Breast epithelium (tissue), 4 donors: Measurements from ENCODE around the gene FGFR1OP2. TPM values are rescaled to one million over a fixed set of nuclear protein-coding genes. Genes with fewer than 3 reads are reported as not detected.

Experiments
- DNase-seq, 2 donors: peaks; one replicate each; pipeline ENCODE4 v3.0.0-alpha.2; 2019; ENCODE audit warnings: low spot score in 2 of 2
- H3K27ac ChIP-seq, 2 donors: fragments of 200-600 bp; sonication (generic) in 1 of 2; one replicate each; pipeline ENCODE4 v1.5.1; 2016 to 2019; ENCODE audit warnings: mild to moderate bottlenecking in 1 of 2
- H3K27me3 ChIP-seq, 2 donors: fragments of 200-600 bp; sonication (generic) in 1 of 2; one replicate each; pipeline versions ENCODE4 v1.5.1 to v1.6.0; 2017 to 2019; ENCODE audit warnings: control low read depth in 1 of 2, mild to moderate bottlenecking in 1 of 2
- H3K36me3 ChIP-seq: fragments of 200-600 bp; one replicate; pipeline ENCODE4 v1.5.1; 2019
- H3K4me1 ChIP-seq, 2 donors: fragments of 200-600 bp; sonication (generic); one replicate each; pipeline ENCODE4 v1.5.1; 2016 to 2019; ENCODE audit warnings: control low read depth in 1 of 2
- H3K4me3 ChIP-seq, 3 donors: fragments of 200-600 bp; sonication (generic); 1 replicate in 2 of 3; 2 replicates in 1 of 3; pipeline ENCODE4 v1.5.1; 2016 to 2019; ENCODE audit warnings: mild to moderate bottlenecking in 3 of 3, moderate library complexity in 2 of 3
- H3K9me3 ChIP-seq, 2 donors: fragments of 200-600 bp; sonication (generic) in 1 of 2; one replicate each; pipeline ENCODE4 v1.5.1; 2016 to 2019; ENCODE audit warnings: control low read depth in 1 of 2
- CTCF ChIP-seq, 3 donors: fragments of 450-650 bp; IDR thresholded peaks; one replicate each; pipeline ENCODE4 v1.5.1; 2016 to 2017; ENCODE audit warnings: antibody characterized with exemption in 3 of 3, mild to moderate bottlenecking in 3 of 3, moderate library complexity in 3 of 3
- POLR2A ChIP-seq: fragments of 450-650 bp; IDR thresholded peaks from one replicate; pipeline ENCODE4 v1.6.1; 2016; ENCODE audit warnings: antibody characterized with exemption, mild to moderate bottlenecking, moderate library complexity
- POLR2AphosphoS5 ChIP-seq, 3 donors: sonication (generic); formaldehyde crosslinking; IDR thresholded peaks; one replicate each; pipeline ENCODE4 v1.6.1; 2017; ENCODE audit warnings: antibody characterized with exemption in 3 of 3
- intact Hi-C: fragments of 100-400 bp; cut with DNase I; formaldehyde crosslinking; loops from one replicate; pipeline ENCODE4 v1.15.1; 2023; ENCODE audit warnings: low total_unique reads
- total RNA-seq, 3 donors: library from RNA; depleted of rRNA; stranded (reverse); fragments of >200 nt; gene quantifications; one replicate each; pipeline ENCODE4 v1.1.0, GENCODE V29; 2016

The FGFR1OP2 gene
- total RNA-seq, 3 donors from 2014 or later, result 87.8 to 111 (median 92.5) TPM

DNA sequence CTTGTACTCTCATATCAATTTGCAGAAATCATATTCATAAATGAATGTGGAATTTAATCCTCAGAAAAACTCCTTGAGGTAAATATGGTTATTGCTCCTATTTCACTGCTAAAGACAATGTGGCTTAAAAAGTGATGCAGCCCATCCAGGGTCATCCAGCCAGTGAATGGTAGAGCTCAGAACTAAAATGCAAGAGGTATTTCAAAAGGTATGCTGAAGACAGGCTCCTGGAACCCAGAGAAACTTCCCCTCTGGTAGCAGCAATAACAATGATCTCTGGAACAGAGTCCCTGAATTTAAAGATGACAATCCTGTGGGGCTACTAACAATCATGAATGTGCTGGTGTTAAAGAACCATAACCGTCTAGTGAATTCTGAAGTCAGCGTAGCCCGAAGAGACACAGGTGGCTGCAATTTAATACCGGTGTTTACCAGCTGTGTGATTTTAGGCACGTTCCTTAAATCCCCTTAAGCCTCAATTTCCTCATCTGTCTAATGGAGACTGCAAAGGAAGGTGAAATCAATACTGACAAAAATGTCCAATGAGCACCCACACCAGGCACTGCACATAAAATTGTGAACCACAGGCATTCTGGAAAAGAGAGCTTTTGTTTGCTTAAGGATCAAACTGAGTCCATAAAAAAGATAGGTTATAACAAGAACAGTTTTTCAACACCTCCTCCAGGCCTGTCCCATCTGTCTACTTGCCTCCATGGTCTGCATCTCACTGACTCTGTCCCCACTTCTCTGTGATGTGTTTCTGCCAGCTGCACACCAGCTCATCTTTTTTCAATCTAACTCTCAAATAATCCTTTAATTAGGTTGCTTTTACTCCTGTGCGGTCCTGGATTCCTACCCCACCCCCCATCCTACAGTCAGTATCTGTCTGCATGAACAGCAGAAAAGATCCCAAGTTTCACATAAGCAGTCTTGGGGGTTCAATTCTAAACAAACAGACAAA is 65.4 kb downstream of the FGFR1OP2 start:
- no peaks in the 10 kb centered on the region for H3K27me3 ChIP-seq
- no peak for DNase-seq
- H3K9me3 ChIP-seq, result no peaks in the 10 kb centered on the region
- H3K27ac ChIP-seq, result no peak overlapping the region
- TF ChIP-seq CTCF (IDR thresholded peaks at IDR 0.05) (no peak), POLR2AphosphoS5 (IDR thresholded peaks at IDR 0.05) (no peak)
- no peaks in the 10 kb centered on the region for H3K36me3 ChIP-seq
- no peak overlapping the region for H3K4me3 ChIP-seq
- intact Hi-C loops, result no loop called here
- no peaks in the 10 kb centered on the region for H3K4me1 ChIP-seq

DNA sequence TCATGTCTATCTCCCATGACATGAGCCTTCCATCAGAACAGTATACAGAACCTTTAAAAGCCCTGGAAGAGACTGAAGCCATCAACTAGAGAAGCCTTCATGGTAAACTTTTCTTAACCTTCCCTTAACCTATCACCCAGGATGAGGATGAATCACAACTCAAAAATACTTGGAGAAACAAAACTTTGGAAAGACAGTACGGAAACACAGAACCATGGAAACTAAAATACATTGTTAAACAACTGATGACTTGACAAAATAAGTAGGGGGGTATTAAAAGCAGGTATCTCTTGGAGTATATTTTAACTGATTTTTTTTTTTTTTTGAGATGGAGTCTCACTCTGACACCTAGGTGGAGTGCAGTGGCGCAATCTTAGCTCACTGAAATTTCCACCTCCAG is 67.2 kb downstream of the FGFR1OP2 start:
- H3K27ac ChIP-seq, result no peak overlapping the region
- H3K36me3 ChIP-seq, result no peaks in the 10 kb centered on the region
- no peak overlapping the region for H3K4me3 ChIP-seq
- intact Hi-C loops, result no loop called here
- H3K27me3 ChIP-seq, result no peaks in the 10 kb centered on the region
- H3K9me3 ChIP-seq, result no peaks in the 10 kb centered on the region
- TF ChIP-seq CTCF (IDR thresholded peaks at IDR 0.05) (no peak), POLR2AphosphoS5 (IDR thresholded peaks at IDR 0.05) (no peak), POLR2A (no peak)
- peaks cover 0 to 3% of the 10 kb centered on the region in 2 donors for H3K4me1 ChIP-seq
- no peak for DNase-seq

DNA sequence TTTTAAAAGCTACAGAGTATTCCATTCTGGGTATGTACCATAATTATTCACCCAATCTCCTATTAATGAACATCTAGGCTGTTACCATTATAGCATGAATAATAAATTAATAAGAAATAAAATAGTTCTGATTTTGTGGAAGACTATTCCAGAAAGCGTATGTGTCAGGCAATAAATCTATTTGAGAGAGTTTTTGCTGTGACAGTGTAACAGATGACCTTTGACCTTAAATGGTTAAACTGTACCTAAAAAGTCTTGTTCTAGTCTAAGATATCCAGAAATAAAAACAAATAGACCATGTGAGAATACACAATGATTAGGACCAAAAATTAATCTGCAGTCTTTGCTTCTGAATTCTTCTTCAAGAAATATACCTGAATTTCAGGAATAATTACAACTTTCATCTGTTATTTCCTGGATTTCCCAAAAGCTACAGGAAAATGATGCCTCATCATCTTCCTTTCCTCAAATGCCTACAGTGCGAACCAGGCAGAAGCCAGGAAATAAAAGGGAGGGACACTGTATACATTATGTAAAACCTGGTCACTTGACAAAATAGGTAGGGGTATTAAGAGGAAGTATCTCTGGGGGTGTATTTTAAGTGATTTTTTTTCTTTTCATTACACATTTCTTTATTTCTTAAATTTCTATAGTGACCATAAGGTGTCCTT is 68.7 kb downstream of the FGFR1OP2 start:
- H3K27me3 ChIP-seq, result no peaks in the 10 kb centered on the region
- no peak for TF ChIP-seq POLR2A
- no peak for TF ChIP-seq CTCF (IDR thresholded peaks at IDR 0.05)
- no peak for TF ChIP-seq POLR2AphosphoS5 (IDR thresholded peaks at IDR 0.05)
- H3K4me3 ChIP-seq, result no peak overlapping the region
- no peak overlapping the region for H3K27ac ChIP-seq
- DNase-seq, result no peak
- no peaks in the 10 kb centered on the region for H3K36me3 ChIP-seq
- intact Hi-C loops, result no loop called here
- peaks cover 0 to 3% of the 10 kb centered on the region in 2 donors for H3K4me1 ChIP-seq
- H3K9me3 ChIP-seq, result no peaks in the 10 kb centered on the region

DNA sequence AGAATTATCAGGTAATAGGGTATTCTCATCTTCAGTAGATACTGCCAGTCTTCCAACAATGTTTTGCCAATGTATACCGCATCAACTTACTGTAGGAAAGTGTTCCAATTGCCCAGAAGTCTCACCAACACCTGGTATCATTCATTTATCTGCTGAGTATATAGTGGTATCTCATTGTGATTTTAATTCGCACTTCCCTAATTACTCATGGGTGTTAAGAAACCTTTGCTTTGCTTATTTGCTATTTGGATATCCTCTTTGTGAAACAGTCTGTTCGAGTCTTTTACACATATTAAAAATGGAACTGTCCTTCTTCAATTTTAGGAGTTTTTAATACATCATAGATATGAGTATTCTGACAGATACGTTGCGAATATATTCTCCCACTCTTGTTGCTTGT is 69.8 kb downstream of the FGFR1OP2 start:
- intact Hi-C loops, result no loop called here
- H3K4me3 ChIP-seq, result no peak overlapping the region
- H3K36me3 ChIP-seq, result no peaks in the 10 kb centered on the region
- no peaks in the 10 kb centered on the region for H3K9me3 ChIP-seq
- peaks cover 0 to 3% of the 10 kb centered on the region in 2 donors for H3K4me1 ChIP-seq
- no peaks in the 10 kb centered on the region for H3K27me3 ChIP-seq
- TF ChIP-seq POLR2A, result no peak
- DNase-seq, result no peak
- H3K27ac ChIP-seq, result no peak overlapping the region

DNA sequence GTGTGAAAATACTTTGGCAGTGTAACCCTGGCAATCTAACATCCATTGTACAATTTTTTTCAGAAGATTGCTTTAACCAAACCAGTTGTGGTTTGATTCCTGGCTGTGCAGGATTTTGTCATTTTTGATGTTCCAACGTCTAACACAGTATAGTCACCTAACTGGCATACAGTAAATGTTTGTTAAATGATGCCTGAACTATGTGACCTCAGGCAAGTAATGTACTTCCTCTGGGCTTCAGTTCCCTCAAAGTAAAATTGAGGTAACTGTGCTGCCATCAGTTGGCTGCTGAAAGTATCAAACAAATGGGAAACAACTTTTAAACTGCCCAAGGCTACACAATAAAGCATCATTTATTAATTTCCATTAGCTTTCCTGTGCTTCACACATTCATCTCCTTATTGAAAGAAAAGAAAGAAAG is 71.6 kb downstream of the FGFR1OP2 start:
- no peak for DNase-seq

More for the DNA sequence above, 71.6 kb downstream of the FGFR1OP2 start:
- Histone ChIP-seq H3K27me3 (no peaks in the 10 kb centered on the region), H3K27ac (no peak overlapping the region), H3K36me3 (no peaks in the 10 kb centered on the region), H3K9me3 (no peaks in the 10 kb centered on the region), H3K4me3 (no peak overlapping the region), H3K4me1 (peaks cover 0 to 3% of the 10 kb centered on the region in 2 donors)
- intact Hi-C loops, result no loop called here
- TF ChIP-seq POLR2AphosphoS5 (IDR thresholded peaks at IDR 0.05), result no peak
- TF ChIP-seq CTCF (IDR thresholded peaks at IDR 0.05), result no peak
- TF ChIP-seq POLR2A, result no peak
